ENCODE results near the gene SCAF4.

DNA sequence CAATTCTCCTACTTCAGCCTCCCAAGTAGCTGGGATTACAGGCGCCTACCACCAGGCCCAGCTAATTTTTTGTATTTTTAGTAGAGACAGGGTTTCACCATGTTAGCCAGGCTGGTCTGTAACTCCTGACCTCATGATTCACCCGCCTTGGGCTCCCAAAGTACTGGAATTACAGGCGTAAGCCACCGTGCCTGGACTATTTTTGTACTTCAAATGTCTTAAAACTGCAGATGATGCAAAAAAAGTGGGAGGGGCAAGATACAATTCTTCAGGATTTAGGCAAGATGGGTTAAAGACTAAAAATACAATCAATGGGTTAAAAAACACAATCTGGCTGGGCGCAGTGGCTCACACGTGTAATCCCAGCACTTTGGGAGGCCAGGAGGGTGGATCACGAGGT, 4.7 kb downstream of the SCAF4 start:
- TF ChIP-seq, protein P1, sequence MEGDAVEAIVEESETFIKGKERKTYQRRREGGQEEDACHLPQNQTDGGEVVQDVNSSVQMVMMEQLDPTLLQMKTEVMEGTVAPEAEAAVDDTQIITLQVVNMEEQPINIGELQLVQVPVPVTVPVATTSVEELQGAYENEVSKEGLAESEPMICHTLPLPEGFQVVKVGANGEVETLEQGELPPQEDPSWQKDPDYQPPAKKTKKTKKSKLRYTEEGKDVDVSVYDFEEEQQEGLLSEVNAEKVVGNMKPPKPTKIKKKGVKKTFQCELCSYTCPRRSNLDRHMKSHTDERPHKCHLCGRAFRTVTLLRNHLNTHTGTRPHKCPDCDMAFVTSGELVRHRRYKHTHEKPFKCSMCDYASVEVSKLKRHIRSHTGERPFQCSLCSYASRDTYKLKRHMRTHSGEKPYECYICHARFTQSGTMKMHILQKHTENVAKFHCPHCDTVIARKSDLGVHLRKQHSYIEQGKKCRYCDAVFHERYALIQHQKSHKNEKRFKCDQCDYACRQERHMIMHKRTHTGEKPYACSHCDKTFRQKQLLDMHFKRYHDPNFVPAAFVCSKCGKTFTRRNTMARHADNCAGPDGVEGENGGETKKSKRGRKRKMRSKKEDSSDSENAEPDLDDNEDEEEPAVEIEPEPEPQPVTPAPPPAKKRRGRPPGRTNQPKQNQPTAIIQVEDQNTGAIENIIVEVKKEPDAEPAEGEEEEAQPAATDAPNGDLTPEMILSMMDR (IDR thresholded peaks at IDR 0.05), result no peak
- TF ChIP-seq POLR2A (IDR thresholded peaks at IDR 0.05), result no peak
- TF ChIP-seq POLR2AphosphoS5 (IDR thresholded peaks at IDR 0.05), result no peak
- no peak for TF ChIP-seq EP300 (IDR thresholded peaks at IDR 0.05)
